ENCODE data around the gene AKR1C8.

The AKR1C8 gene

DNA sequence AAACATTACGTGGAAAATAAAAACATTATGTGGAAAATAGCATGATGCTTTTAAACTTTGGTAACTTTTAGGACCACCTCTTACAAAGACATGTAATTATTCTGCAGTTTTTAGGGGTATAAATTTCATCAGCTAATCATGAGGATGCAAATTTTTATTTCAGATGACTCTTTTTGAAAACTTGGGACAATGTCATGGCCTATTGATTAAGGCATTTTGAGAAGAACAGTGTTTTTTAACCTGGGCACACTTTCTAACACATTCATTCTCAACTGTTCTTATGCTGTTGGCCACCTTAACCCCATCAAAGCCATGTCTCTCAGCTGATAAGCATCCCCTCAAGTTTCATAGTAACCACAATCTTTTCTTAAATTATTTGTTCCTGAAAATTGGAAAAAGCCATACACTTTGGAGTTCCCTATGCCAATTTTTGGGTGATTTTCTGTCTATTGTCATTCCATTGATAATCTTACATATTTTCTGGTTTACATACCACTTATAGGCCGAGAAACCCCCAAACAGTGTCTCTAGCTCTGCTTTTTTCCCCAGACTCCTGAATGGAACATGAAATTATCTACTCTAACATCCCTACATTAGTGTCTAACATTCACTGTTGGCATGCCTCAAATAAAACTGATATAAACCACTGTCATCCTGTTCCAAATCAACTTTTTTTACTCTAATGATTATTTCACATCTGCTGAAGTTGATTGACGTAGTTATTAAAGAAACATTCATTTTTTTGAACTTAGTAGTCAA is 76.1 kb downstream of the AKR1C8 start:
- no peaks in the 10 kb centered on the region for H3K4me1 ChIP-seq
- peaks cover 16 to 23% (median 17%) of the 10 kb centered on the region in 3 donors for H3K36me3 ChIP-seq
- intact Hi-C loops (cut with DNase I; ENCODE audit: low total_unique reads): no loop called here
- TF ChIP-seq, protein P1, sequence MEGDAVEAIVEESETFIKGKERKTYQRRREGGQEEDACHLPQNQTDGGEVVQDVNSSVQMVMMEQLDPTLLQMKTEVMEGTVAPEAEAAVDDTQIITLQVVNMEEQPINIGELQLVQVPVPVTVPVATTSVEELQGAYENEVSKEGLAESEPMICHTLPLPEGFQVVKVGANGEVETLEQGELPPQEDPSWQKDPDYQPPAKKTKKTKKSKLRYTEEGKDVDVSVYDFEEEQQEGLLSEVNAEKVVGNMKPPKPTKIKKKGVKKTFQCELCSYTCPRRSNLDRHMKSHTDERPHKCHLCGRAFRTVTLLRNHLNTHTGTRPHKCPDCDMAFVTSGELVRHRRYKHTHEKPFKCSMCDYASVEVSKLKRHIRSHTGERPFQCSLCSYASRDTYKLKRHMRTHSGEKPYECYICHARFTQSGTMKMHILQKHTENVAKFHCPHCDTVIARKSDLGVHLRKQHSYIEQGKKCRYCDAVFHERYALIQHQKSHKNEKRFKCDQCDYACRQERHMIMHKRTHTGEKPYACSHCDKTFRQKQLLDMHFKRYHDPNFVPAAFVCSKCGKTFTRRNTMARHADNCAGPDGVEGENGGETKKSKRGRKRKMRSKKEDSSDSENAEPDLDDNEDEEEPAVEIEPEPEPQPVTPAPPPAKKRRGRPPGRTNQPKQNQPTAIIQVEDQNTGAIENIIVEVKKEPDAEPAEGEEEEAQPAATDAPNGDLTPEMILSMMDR (IDR thresholded peaks at IDR 0.05): no peak
- H3K27ac ChIP-seq: no peak overlapping the region
- no peaks in the 10 kb centered on the region for H3K9me3 ChIP-seq
- H3K4me3 ChIP-seq: no peak overlapping the region
- H3K27me3 ChIP-seq: no peaks in the 10 kb centered on the region
- no peak for DNase-seq

DNA sequence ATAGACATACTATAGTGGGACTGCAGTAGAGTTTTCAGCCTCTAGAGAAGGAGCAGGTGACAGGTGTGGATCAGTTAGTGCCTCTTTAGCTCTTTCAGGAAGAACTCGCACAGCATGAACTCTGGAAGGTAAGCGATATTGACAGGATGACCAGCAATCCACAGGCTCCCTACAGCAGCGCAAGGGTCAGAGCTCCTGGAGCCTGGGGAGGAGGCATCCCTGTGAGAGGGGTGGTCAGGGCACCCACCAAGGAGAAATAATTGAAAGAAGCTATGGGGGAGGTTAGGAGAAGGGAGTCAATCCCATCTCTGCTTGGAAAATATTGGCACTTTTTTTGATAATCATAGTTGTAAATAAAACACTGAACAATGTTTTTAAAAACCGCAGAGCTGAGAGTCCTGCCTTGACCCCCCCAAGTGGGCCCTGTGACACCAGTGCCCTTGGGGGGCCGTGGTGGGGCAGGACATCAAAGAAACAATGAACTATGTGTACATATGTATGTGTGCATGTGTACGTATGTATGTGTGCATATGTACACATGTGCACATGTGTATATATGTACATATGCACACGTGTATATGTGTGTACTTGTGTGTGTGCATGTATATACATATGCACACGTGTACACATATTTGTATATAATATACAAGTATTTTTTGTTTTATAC is 77.0 kb downstream of the AKR1C8 start:
- intact Hi-C loops (cut with DNase I; ENCODE audit: low total_unique reads): no loop called here
- no peak for DNase-seq
- Histone ChIP-seq H3K9me3 (no peaks in the 10 kb centered on the region), H3K4me3 (no peak overlapping the region), H3K27ac (no peak overlapping the region), H3K36me3 (peaks cover 17 to 29% (median 22%) of the 10 kb centered on the region in 3 donors), H3K27me3 (no peaks in the 10 kb centered on the region), H3K4me1 (no peaks in the 10 kb centered on the region)
- TF ChIP-seq, protein P1 (IDR thresholded peaks at IDR 0.05): no peak

DNA sequence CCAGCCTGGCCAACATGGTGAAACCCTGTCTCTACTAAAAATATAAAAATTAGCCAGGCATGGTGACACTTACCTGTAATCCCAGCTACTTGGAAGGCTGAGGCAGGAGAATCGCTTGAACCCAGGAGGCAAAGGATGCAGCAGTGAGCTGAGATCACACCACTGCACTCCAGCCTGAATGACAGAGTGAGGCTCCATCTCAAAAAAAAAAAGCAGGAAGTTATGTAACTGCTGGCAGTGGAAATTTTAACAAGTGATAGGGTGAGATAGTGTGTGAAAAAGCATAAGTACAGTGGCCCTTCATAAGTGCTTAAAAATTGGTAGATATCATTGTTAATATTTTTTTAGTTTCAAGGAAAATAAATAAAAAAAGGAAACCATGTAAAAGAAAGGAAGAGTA is 78.4 kb downstream of the AKR1C8 start:
- TF ChIP-seq, protein P1 (IDR thresholded peaks at IDR 0.05): no peak
- H3K4me1 ChIP-seq: no peaks in the 10 kb centered on the region
- DNase-seq: no peak
- peaks cover 17 to 29% (median 28%) of the 10 kb centered on the region in 3 donors for H3K36me3 ChIP-seq
- no peaks in the 10 kb centered on the region for H3K9me3 ChIP-seq
- no peak overlapping the region for H3K4me3 ChIP-seq
- intact Hi-C loops (cut with DNase I; ENCODE audit: low total_unique reads): no loop called here
- no peak overlapping the region for H3K27ac ChIP-seq
- H3K27me3 ChIP-seq: no peaks in the 10 kb centered on the region

DNA sequence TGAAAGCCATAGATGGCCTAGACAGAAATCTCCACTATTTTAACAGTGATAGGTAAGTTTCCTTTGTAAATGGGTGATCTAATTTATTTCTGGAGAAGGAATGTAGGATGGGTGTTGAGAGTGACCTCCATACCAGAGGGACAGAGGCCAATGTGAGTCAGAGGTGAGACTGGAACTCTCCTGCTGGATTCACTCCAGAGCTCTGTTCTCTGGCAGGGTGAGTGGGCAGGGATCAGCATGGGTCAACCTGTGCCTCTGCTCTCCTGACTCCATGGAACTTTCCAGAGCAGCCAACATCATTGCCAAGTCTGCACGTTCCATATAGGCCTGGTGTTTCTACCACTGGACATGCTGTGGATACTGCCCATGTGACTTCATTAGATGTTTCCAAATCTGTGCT is 79.3 kb downstream of the AKR1C8 start:
- DNase-seq: no peak
- H3K4me1 ChIP-seq: no peaks in the 10 kb centered on the region
- TF ChIP-seq, protein P1 (IDR thresholded peaks at IDR 0.05): no peak
- no peaks in the 10 kb centered on the region for H3K27me3 ChIP-seq
- H3K4me3 ChIP-seq: no peak overlapping the region
- no peaks in the 10 kb centered on the region for H3K9me3 ChIP-seq
- intact Hi-C loops (cut with DNase I; ENCODE audit: low total_unique reads): no loop called here
- peaks cover 17 to 29% (median 28%) of the 10 kb centered on the region in 3 donors for H3K36me3 ChIP-seq
- H3K27ac ChIP-seq: no peak overlapping the region

All from tibial artery (tissue), 4 donors.